HUES48 (cell line): Measurements from ENCODE around the gene LAMTOR2.
"Not testable (repeated sequence)": the region's sequence is repeated elsewhere in the genome, so short reads cannot be mapped to it uniquely, and the experiment has no call there.

Source experiments
- H3K27ac ChIP-seq: one replicate; pipeline ENCODE4 v1.7.0; 2013; ENCODE audit warnings: low read depth, low read length, inconsistent platforms
- H3K27me3 ChIP-seq: 2 replicates; pipeline ENCODE4 v1.6.1; 2013; ENCODE audit warnings: mild to moderate bottlenecking, low read length; ENCODE audit not compliant: control insufficient read depth, insufficient read depth
- H3K36me3 ChIP-seq: 2 replicates; pipeline ENCODE4 v1.6.1; 2013; ENCODE audit warnings: low read length; ENCODE audit not compliant: control insufficient read depth, insufficient read depth
- H3K4me1 ChIP-seq: 2 replicates; pipeline ENCODE4 v1.6.1; 2013; ENCODE audit warnings: mild to moderate bottlenecking, low read length; ENCODE audit not compliant: control insufficient read depth, insufficient read depth
- H3K4me3 ChIP-seq: 2 replicates; pipeline ENCODE4 v1.5.1; 2013; ENCODE audit warnings: mild to moderate bottlenecking, low read depth, low read length
- H3K9ac ChIP-seq: 2 replicates; pipeline ENCODE4 v1.6.1; 2013; ENCODE audit warnings: mild to moderate bottlenecking, low read depth, low read length, moderate library complexity
- H3K9me3 ChIP-seq: 2 replicates; pipeline ENCODE4 v1.6.1; 2013; ENCODE audit warnings: low read length; ENCODE audit not compliant: control insufficient read depth, insufficient read depth

LAMTOR2 gene

DNA sequence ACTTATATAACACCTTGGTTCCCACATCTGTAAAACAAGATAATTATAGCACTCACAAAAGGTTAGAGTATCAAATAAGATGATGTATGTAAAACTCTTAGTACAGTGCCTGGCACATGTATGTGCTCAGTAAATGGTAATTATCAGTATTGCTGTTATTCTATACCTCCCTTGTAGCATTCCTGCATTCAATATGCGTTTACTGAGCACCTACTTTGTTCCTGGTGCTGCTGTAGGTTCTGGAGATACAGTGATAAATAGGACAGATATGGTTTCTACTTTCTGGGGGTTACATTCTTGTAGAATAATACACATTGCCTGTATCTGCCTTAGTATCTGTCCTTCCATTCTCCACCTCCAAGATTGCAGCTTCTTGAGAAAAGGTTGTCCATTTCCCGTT is 32.6 kb upstream of the LAMTOR2 start:
- H3K9ac ChIP-seq: no peak overlapping the region
- H3K27me3 ChIP-seq: peaks cover 4% of the 10 kb centered on the region; the same call in 1 of the 2 replicates
- H3K27ac ChIP-seq: no peak overlapping the region
- H3K36me3 ChIP-seq: peaks cover 18% of the 10 kb centered on the region
- H3K9me3 ChIP-seq: no peaks in the 10 kb centered on the region
- H3K4me1 ChIP-seq: peaks cover 10% of the 10 kb centered on the region; the same call in 1 of the 2 replicates
- no peak overlapping the region for H3K4me3 ChIP-seq

- Histone ChIP-seq H3K9me3 (no peaks in the 10 kb centered on the region), H3K27ac (no peak overlapping the region), H3K27me3 (peaks cover 4% of the 10 kb centered on the region; the same call in 1 of the 2 replicates), H3K36me3 (no peaks in the 10 kb centered on the region), H3K4me1 (peaks cover 7% of the 10 kb centered on the region; the same call in 1 of the 2 replicates), H3K9ac (no peak overlapping the region), H3K4me3 (no peak overlapping the region)
Observed at GRCh38 chr1:156024801-156025200, 29.8 kb upstream of the LAMTOR2 start.

- peaks cover 4% of the 10 kb centered on the region; the same call in 1 of the 2 replicates for H3K27me3 ChIP-seq
- no peaks in the 10 kb centered on the region for H3K9me3 ChIP-seq
- no peaks in the 10 kb centered on the region for H3K36me3 ChIP-seq
- H3K4me1 ChIP-seq: peaks cover 5% of the 10 kb centered on the region; the same call in 1 of the 2 replicates
- H3K27ac ChIP-seq: no peak overlapping the region
- no peak overlapping the region for H3K9ac ChIP-seq
- no peak overlapping the region for H3K4me3 ChIP-seq
Observed at GRCh38 chr1:156025876-156026275, 28.7 kb upstream of the LAMTOR2 start.

DNA sequence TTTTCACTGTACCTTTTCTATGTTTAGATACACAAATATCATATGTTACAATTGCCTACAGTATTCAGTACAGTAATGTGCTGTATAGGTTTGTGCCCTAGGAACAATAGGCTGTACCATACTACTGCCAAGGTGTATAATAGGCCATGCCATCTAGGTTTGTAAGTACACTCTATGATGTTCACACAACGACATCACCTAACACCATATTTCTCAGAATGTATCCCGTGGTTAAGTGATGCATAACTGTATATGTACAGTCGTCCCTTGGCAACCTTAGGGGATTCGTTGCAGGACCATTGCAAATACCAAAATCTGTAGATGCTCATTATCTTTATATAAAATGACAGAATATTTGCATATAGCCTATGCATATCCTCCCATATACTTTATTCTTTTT is 28.0 kb upstream of the LAMTOR2 start:
- Histone ChIP-seq H3K9me3 (no peaks in the 10 kb centered on the region), H3K27ac (no peak overlapping the region), H3K27me3 (peaks cover 4% of the 10 kb centered on the region; the same call in 1 of the 2 replicates), H3K36me3 (no peaks in the 10 kb centered on the region), H3K4me3 (no peak overlapping the region), H3K4me1 (0 out of 2 replicates have a peak, but pooled peaks cover 2% of the 10 kb centered on the region), H3K9ac (no peak overlapping the region)

DNA sequence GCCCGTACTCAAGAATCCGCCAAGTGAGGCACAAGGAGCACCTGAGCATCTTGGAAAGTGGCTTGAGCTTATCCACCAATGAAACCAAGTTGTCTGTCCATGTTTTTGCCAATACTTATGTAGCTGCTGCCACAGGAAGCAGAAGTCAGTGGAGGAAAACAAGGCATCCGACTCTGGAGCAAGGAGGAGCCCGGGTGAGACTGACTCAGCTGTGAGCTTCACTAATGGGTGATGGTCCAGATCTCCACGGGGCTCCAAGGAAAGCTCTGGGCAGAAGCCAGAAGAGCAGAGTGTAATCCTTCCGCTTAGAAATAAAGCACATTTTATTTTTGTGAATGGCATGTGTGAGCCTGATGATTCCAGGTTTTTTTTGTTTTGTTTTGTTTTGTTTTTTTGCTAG is 21.6 kb upstream of the LAMTOR2 start:
- Histone ChIP-seq H3K9ac (no peak overlapping the region), H3K27me3 (no peaks in the 10 kb centered on the region), H3K4me1 (no peaks in the 10 kb centered on the region), H3K9me3 (no peaks in the 10 kb centered on the region), H3K27ac (no peak overlapping the region), H3K36me3 (peaks cover 17% of the 10 kb centered on the region), H3K4me3 (no peak overlapping the region)

- H3K27ac ChIP-seq, H3K4me1 ChIP-seq, H3K9me3 ChIP-seq, H3K27me3 ChIP-seq, H3K9ac ChIP-seq, H3K4me3 ChIP-seq: not testable (repeated sequence)
- peaks cover 19% of the 10 kb centered on the region for H3K36me3 ChIP-seq
Observed at GRCh38 chr1:156034991-156035390, 19.6 kb upstream of the LAMTOR2 start.

DNA sequence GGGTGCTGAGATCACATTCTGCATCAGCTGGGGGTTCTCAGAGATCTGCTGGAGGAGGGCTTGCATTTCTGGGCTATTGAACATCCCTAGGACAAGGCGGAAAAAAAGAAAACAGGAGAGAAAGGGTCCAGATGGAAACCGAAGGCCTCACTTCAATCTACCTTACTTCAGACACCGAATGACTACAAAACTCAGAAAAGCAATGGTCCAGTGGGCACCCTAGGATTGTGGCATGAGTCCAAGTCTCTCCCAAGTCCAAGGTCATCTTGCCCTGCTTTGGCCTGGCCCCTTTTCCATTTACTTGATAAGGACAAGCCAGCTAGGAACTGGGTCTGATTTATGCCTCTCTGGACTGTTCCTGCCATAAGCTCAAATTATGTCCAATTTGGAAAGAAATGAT is 11.8 kb upstream of the LAMTOR2 start:
- Histone ChIP-seq H3K36me3 (peaks cover 58% of the 10 kb centered on the region), H3K9ac (no peak overlapping the region), H3K4me1 (no peaks in the 10 kb centered on the region), H3K9me3 (no peaks in the 10 kb centered on the region), H3K27me3 (no peaks in the 10 kb centered on the region), H3K27ac (no peak overlapping the region), H3K4me3 (no peak overlapping the region)

DNA sequence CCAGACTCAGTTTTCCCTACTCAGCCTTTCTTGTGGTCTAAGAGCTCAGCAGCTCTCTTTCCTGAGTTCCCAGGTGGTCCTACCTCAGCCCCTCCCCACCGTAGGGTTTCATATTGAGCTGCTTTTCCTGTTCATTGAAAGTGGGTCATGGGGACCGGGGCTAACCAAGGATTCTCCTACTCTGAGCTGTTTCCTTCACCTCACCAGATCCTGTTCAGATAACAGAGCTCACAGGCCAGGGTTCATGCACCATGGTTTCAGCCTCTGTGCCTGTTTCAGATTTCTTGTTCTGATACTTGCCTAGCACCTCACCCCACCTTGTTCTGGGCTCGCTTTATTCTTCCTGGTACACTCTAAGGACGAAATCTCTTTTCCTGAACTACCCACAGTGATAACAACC is 9.5 kb upstream of the LAMTOR2 start:
- Histone ChIP-seq H3K36me3 (peaks cover 77% of the 10 kb centered on the region), H3K27ac (no peak overlapping the region), H3K9ac (no peak overlapping the region), H3K9me3 (no peaks in the 10 kb centered on the region), H3K4me3 (no peak overlapping the region), H3K27me3 (no peaks in the 10 kb centered on the region), H3K4me1 (no peaks in the 10 kb centered on the region)

GRCh38 chr1:156048663-156049258 is 5.8 kb upstream of the LAMTOR2 start:
- peaks cover 56% of the 10 kb centered on the region for H3K36me3 ChIP-seq
- H3K9ac ChIP-seq: no peak overlapping the region

DNA sequence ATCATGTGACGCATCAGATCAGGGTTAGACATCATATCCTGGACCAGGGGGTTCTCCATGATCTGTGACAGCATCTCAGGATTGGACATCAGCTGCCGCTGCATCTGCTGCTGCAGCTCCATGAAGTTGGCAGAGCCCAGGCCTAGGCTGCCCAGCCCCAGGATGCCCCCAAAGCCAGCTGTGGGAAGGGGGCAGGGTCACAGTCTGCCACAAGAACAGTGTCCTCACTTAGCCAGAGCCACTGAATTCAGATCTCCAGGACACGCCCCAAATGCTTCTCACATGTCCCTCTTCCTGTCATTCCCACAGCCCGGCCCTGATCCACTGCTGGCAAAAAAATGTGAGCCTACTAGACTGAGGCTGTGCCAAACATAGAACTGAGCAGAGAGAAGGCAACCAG is 4.2 kb upstream of the LAMTOR2 start:
- H3K27ac ChIP-seq: no peak overlapping the region
- no peaks in the 10 kb centered on the region for H3K9me3 ChIP-seq
- H3K36me3 ChIP-seq: peaks cover 43% of the 10 kb centered on the region
- H3K4me1 ChIP-seq: peaks cover 4% of the 10 kb centered on the region; the same call in 1 of the 2 replicates
- no peaks in the 10 kb centered on the region for H3K27me3 ChIP-seq
- no peak overlapping the region for H3K4me3 ChIP-seq
- H3K9ac ChIP-seq: no peak overlapping the region

More at GRCh38 chr1:156048663-156049258, 5.8 kb upstream of the LAMTOR2 start:
- Histone ChIP-seq H3K4me1 (peaks cover 3% of the 10 kb centered on the region; the same call in 1 of the 2 replicates), H3K27me3 (no peaks in the 10 kb centered on the region), H3K9me3 (no peaks in the 10 kb centered on the region), H3K27ac (no peak overlapping the region), H3K4me3 (no peak overlapping the region)

DNA sequence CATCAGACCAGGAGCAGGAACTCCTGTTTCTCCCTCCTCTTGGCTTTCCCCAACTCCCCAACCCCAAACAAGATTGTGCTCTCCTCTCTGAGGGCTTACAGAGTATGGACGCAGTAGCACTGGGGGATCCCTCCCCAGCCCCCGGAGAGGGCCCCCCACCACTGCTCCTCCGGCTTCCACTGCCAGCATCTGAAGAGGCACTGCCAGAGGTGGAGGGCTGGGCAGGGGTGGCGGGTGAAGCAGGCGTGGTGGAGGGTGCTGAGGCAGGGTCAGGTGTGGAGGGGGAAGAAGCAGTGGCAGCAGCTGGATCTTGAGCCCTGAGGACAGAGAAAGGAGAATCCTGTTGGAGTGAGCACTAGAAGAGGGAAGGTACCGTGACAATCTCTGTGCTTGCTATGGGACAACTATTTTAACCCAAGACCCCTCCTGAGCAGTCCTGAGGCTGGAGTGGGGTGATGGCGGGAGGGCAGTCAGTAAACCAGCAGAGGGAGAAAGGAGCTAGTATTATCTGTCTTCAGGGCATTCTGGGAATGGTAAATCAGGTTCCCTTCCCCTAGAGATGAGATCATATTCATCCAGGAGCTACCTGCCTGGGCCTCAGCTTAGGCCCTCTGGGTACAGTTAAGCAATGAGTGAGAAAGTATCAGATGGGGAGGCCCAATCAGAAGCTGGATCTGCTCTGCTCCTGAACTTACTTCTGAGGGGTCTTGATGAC is 3.4 kb upstream of the LAMTOR2 start:
- Histone ChIP-seq H3K4me3 (no peak overlapping the region), H3K9me3 (no peaks in the 10 kb centered on the region), H3K4me1 (peaks cover 8% of the 10 kb centered on the region; the same call in 1 of the 2 replicates), H3K27ac (no peak overlapping the region), H3K27me3 (no peaks in the 10 kb centered on the region), H3K36me3 (peaks cover 39% of the 10 kb centered on the region), H3K9ac (no peak overlapping the region)
